Inferior parietal cortex (tissue), 1 donor: ENCODE results near the gene NBEA.
A peak's percentile ranks its signal among the peaks of the same experiment; 100 is the strongest.

Experiments
- DNase-seq: peaks from one replicate; pipeline ENCODE4 v3.0.0-alpha.2; 2016; ENCODE audit errors: extremely low spot score

NBEA gene

GRCh38 chr13:35474496-35475211 lies 532.6 kb downstream of the NBEA start:
- DNase-seq = peak; percentile 15

GRCh38 chr13:35475212-35475959 lies 533.3 kb downstream of the NBEA start:
- no peak for DNase-seq

- peak; percentile 35 for DNase-seq
Measured at GRCh38 chr13:35475960-35476943, 534.2 kb downstream of the NBEA start, which contains the start of gene MAB21L1. Gene MAB21L1 (minus strand): TSS chr13:35476689. CDS start chr13:35476138, 551 bp downstream.

- DNase-seq = no peak
Measured at GRCh38 chr13:35477386-35477946, 535.4 kb downstream of the NBEA start.

GRCh38 chr13:35478271-35479037 lies 536.4 kb downstream of the NBEA start:
- DNase-seq = no peak

- no peak for DNase-seq
Measured at GRCh38 chr13:35479038-35479492, 537.0 kb downstream of the NBEA start.

GRCh38 chr13:35479706-35480105 lies 537.6 kb downstream of the NBEA start:
- DNase-seq = no peak

GRCh38 chr13:35480346-35480745 lies 538.3 kb downstream of the NBEA start:
- DNase-seq = no peak

GRCh38 chr13:35481777-35482176 lies 539.7 kb downstream of the NBEA start:
- DNase-seq = no peak

GRCh38 chr13:35482527-35482926 lies 540.5 kb downstream of the NBEA start:
- DNase-seq = no peak

GRCh38 chr13:35483761-35484160 lies 541.7 kb downstream of the NBEA start:
- DNase-seq = no peak

GRCh38 chr13:35484384-35484783 lies 542.3 kb downstream of the NBEA start:
- DNase-seq = no peak

GRCh38 chr13:35485424-35485823 lies 543.4 kb downstream of the NBEA start:
- DNase-seq = no peak

GRCh38 chr13:35489050-35489449 lies 547.0 kb downstream of the NBEA start:
- no peak for DNase-seq

GRCh38 chr13:35496006-35496405 lies 553.9 kb downstream of the NBEA start:
- no peak for DNase-seq

- no peak for DNase-seq
Measured at GRCh38 chr13:35496761-35497386, 554.8 kb downstream of the NBEA start.

- DNase-seq = no peak
Measured at GRCh38 chr13:35498231-35498630, 556.2 kb downstream of the NBEA start.

GRCh38 chr13:35499196-35499662 lies 557.2 kb downstream of the NBEA start:
- no peak for DNase-seq

GRCh38 chr13:35499676-35500075 lies 557.6 kb downstream of the NBEA start:
- peak; percentile 32 for DNase-seq

GRCh38 chr13:35500144-35500543 lies 558.1 kb downstream of the NBEA start:
- DNase-seq = no peak
